Ecto neural progenitor cell (in vitro differentiated cells): ENCODE measurements around the gene MRAS.
"Not testable (repeated sequence)": the region's sequence is repeated elsewhere in the genome, so short reads cannot be mapped to it uniquely, and the experiment has no call there.

Experiments used
- DNase-seq: peaks from one replicate; pipeline ENCODE4 v3.0.0-alpha.2; 2018; ENCODE audit warnings: low spot score

The MRAS gene

GRCh38 chr3:138445654-138446053, 97.3 kb downstream of the MRAS start:
- no peak for DNase-seq

- no peak for DNase-seq
Measured at GRCh38 chr3:138448631-138449030, 100.3 kb downstream of the MRAS start.

- no peak for DNase-seq
Measured at GRCh38 chr3:138449490-138449889, 101.1 kb downstream of the MRAS start.

DNA sequence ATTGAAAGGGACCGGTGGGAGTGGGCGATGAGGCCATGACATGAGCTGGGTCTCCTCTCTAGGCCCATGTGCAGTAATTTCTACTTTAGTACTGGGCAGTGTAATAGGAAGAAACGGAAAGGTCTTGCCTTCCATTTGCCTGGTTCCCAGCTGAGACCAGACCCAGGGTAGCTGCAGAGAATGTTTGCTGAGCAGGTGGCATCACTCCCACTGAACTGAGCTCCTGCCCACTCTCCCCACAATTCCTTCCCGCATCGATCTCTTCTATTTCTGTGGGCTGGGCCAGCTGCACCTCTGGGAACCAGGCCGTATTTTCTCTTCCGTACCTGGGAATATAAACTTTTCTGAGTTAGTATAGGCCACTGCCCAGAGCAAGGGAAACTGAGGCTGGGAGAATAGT, 101.8 kb downstream of the MRAS start:
- no peak for DNase-seq

DNA sequence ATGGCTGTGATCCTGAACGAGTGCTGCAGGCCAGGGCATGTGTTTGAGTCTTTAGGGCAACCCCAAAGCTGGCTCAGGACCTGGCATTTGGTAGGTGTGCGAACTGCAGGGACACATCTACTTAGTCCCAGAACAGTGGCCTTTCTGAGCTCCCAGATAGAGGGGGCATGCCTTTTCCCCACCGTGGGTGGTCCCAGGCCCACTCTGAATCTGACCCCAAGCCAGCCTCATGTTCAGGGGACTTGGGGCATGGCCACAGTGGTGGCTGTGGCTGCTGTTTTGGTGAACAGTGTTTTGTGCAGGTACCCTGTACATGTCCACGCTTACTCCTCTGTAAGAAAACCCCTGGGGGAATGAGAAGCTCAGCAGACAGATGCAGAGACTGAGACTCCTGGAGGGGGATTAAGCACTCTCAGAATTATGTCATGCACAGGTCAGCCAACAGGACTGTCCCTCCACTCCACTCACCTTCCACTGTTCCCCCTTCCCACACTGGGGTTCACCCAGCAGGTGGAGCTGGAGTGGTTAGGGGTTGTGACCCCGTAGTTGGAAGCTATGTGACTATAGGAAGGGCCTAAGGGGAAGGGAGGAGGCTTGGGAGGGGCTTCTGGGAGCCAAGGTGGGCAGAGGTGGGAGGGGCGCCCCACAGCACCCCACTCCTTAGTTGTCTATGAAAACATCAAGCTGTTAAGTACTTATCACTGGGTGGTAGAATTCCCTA, 102.5 kb downstream of the MRAS start:
- peak; percentile 36 for DNase-seq

DNA sequence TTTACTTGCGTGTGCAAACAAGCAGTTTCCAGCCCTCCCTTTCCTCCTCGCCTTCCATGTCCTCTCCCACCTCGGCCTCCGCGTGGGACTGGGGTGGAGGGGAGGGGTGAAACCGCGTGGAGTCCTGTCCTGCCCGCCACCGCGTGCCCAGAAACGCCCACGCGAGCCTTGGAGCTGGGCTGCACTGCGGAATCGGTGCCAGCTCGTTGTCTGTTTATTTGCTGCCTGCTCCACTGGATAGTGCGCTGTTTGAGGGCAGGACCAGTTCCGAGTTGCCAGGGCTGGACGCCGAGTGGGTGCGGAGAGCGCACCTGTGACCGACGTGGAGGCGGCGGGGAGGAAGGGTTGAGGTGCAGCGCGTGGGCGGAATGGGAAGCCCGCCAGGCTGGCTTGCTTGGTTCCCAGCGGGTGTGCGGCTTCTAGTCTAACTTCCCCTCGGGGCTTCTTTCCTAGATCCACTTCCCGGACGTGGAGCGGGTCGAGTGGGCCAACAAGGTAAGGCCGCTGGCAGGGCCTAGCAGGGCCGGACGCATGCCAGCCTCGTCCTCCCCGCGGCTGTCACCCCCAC, 103.3 kb downstream of the MRAS start:
- DNase-seq = peak; percentile 34

DNA sequence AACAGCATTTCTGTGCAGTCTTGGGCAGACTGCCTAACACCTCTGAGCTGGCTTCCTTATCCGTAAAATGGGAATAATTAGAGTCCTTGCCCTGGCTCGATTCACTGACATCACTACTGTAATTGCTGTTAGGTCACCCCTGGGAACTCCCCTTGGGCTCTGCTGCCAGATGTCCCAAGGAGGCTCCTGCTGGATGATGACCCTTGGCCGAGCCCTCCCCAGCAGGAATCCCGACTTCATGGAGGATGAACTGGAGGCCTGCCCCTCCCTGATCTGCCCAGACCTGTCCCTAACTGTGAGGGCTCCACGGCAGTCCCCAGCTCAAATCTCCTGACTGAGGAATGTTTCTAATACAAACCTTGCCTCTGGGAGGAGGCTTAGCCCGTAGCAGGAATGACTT, 104.1 kb downstream of the MRAS start:
- DNase-seq = peak; percentile 47

- DNase-seq = not testable (repeated sequence)
Measured at GRCh38 chr3:138453940-138454339, 105.6 kb downstream of the MRAS start.
